Adipocyte (in vitro differentiated cells): ENCODE results near the gene MCM3AP.
"Not testable (repeated sequence)": the region's sequence is repeated elsewhere in the genome, so short reads cannot be mapped to it uniquely, and the experiment has no call there.

ENCODE experiments used
- DNase-seq: peaks from one replicate; pipeline ENCODE4 v3.0.0-alpha.2; 2015; ENCODE audit warnings: low read depth
- H3K27me3 ChIP-seq: replicated peaks from 2 replicates; pipeline ENCODE4 v1.7.0; 2013; ENCODE audit warnings: mild to moderate bottlenecking, low read length, moderate library complexity; ENCODE audit not compliant: control insufficient read depth, insufficient read depth
- H3K36me3 ChIP-seq: 2 replicates; pipeline ENCODE4 v1.7.0; 2013; ENCODE audit warnings: low read length, mild to moderate bottlenecking, moderate library complexity; ENCODE audit not compliant: control insufficient read depth, insufficient read depth, severe bottlenecking
- H3K4me1 ChIP-seq: 2 replicates; pipeline ENCODE4 v1.7.0; 2013; ENCODE audit warnings: mild to moderate bottlenecking, low read length, moderate library complexity; ENCODE audit not compliant: control insufficient read depth, insufficient read depth
- H3K4me3 ChIP-seq: 2 replicates; pipeline ENCODE4 v1.7.0; 2013; ENCODE audit warnings: mild to moderate bottlenecking, low read length, moderate library complexity
- H3K9ac ChIP-seq: 2 replicates; pipeline ENCODE4 v1.7.0; 2013; ENCODE audit warnings: mild to moderate bottlenecking, low read length, moderate library complexity
- H3K9me3 ChIP-seq: 2 replicates; pipeline ENCODE4 v1.7.0; 2013; ENCODE audit warnings: mild to moderate bottlenecking, low read length, moderate library complexity; ENCODE audit not compliant: control insufficient read depth

MCM3AP gene

GRCh38 chr21:46322351-46323226 is 37.2 kb upstream of the MCM3AP start:
- peak; percentile 56 for DNase-seq
- no peaks in the 10 kb centered on the region for H3K27me3 ChIP-seq
- peak overlapping the region; percentile 95 for H3K4me3 ChIP-seq
- H3K4me1 ChIP-seq = peaks cover 24% of the 10 kb centered on the region
- peaks cover 4% of the 10 kb centered on the region for H3K36me3 ChIP-seq
- no peaks in the 10 kb centered on the region for H3K9me3 ChIP-seq
- H3K9ac ChIP-seq = peak overlapping the region; percentile 86

GRCh38 chr21:46320331-46320801 is 35.0 kb upstream of the MCM3AP start:
- Histone ChIP-seq H3K9ac (no peak overlapping the region), H3K27me3 (no peaks in the 10 kb centered on the region), H3K4me3 (no peak overlapping the region), H3K36me3 (no peaks in the 10 kb centered on the region), H3K4me1 (peaks cover 14% of the 10 kb centered on the region), H3K9me3 (no peaks in the 10 kb centered on the region)
- no peak for DNase-seq

- H3K9me3 ChIP-seq = no peaks in the 10 kb centered on the region
- no peak overlapping the region for H3K4me3 ChIP-seq
- no peaks in the 10 kb centered on the region for H3K36me3 ChIP-seq
- no peaks in the 10 kb centered on the region for H3K27me3 ChIP-seq
- no peak for DNase-seq
- no peak overlapping the region for H3K9ac ChIP-seq
- H3K4me1 ChIP-seq = peaks cover 13% of the 10 kb centered on the region
Measured at GRCh38 chr21:46319186-46319585, 33.8 kb upstream of the MCM3AP start.

GRCh38 chr21:46318464-46318845 is 33.0 kb upstream of the MCM3AP start:
- Histone ChIP-seq H3K27me3 (no peaks in the 10 kb centered on the region), H3K9me3 (no peaks in the 10 kb centered on the region), H3K4me1 (peaks cover 13% of the 10 kb centered on the region), H3K4me3 (no peak overlapping the region), H3K9ac (no peak overlapping the region), H3K36me3 (no peaks in the 10 kb centered on the region)
- no peak for DNase-seq

GRCh38 chr21:46317710-46318463 is 32.5 kb upstream of the MCM3AP start:
- H3K36me3 ChIP-seq = no peaks in the 10 kb centered on the region
- no peak overlapping the region for H3K9ac ChIP-seq
- no peak for DNase-seq
- H3K4me3 ChIP-seq = no peak overlapping the region
- no peaks in the 10 kb centered on the region for H3K9me3 ChIP-seq
- H3K4me1 ChIP-seq = peaks cover 9% of the 10 kb centered on the region
- no peaks in the 10 kb centered on the region for H3K27me3 ChIP-seq

GRCh38 chr21:46316708-46317324 is 31.4 kb upstream of the MCM3AP start:
- Histone ChIP-seq H3K9me3 (no peaks in the 10 kb centered on the region), H3K4me3 (no peak overlapping the region), H3K9ac (no peak overlapping the region), H3K36me3 (no peaks in the 10 kb centered on the region), H3K4me1 (no peaks in the 10 kb centered on the region), H3K27me3 (no peaks in the 10 kb centered on the region)
- no peak for DNase-seq

GRCh38 chr21:46314441-46315020 is 29.1 kb upstream of the MCM3AP start:
- no peak for DNase-seq
- H3K27me3 ChIP-seq = no peaks in the 10 kb centered on the region

GRCh38 chr21:46312949-46313348 is 27.5 kb upstream of the MCM3AP start:
- H3K36me3 ChIP-seq = no peaks in the 10 kb centered on the region

More at GRCh38 chr21:46314441-46315020, 29.1 kb upstream of the MCM3AP start:
- Histone ChIP-seq H3K4me1 (no peaks in the 10 kb centered on the region), H3K36me3 (no peaks in the 10 kb centered on the region), H3K4me3 (no peak overlapping the region), H3K9ac (no peak overlapping the region), H3K9me3 (no peaks in the 10 kb centered on the region)

GRCh38 chr21:46311568-46311967 is 26.2 kb upstream of the MCM3AP start:
- H3K27me3 ChIP-seq = no peaks in the 10 kb centered on the region
- no peak overlapping the region for H3K4me3 ChIP-seq
- no peaks in the 10 kb centered on the region for H3K9me3 ChIP-seq
- DNase-seq = no peak
- H3K9ac ChIP-seq = no peak overlapping the region
- no peaks in the 10 kb centered on the region for H3K4me1 ChIP-seq
- no peaks in the 10 kb centered on the region for H3K36me3 ChIP-seq

More at GRCh38 chr21:46312949-46313348, 27.5 kb upstream of the MCM3AP start:
- no peaks in the 10 kb centered on the region for H3K9me3 ChIP-seq
- no peak for DNase-seq
- H3K27me3 ChIP-seq = no peaks in the 10 kb centered on the region
- no peak overlapping the region for H3K9ac ChIP-seq
- H3K4me3 ChIP-seq = no peak overlapping the region
- H3K4me1 ChIP-seq = no peaks in the 10 kb centered on the region

GRCh38 chr21:46310260-46310659 is 24.8 kb upstream of the MCM3AP start:
- not testable (repeated sequence) for H3K36me3 ChIP-seq, H3K27me3 ChIP-seq, H3K9me3 ChIP-seq, H3K4me3 ChIP-seq, H3K4me1 ChIP-seq, H3K9ac ChIP-seq, DNase-seq

GRCh38 chr21:46308431-46308830 is 23.0 kb upstream of the MCM3AP start:
- H3K9me3 ChIP-seq = no peaks in the 10 kb centered on the region
- H3K27me3 ChIP-seq = no peaks in the 10 kb centered on the region

More at GRCh38 chr21:46308431-46308830, 23.0 kb upstream of the MCM3AP start:
- Histone ChIP-seq H3K4me3 (no peak overlapping the region), H3K4me1 (no peaks in the 10 kb centered on the region), H3K9ac (no peak overlapping the region), H3K36me3 (no peaks in the 10 kb centered on the region)
- no peak for DNase-seq
